Activated T-cell treated with anti-CD3 and anti-CD28 coated beads, Interleukin-2, amount 50 U/mL, for 72 hours (primary cell): ENCODE data around the gene SCAMP3. TPM values are rescaled to one million over a fixed set of nuclear protein-coding genes. Genes with fewer than 3 reads are reported as not detected.

Experiments used
- ATAC-seq, 2 donors: fragments of 150-1000 bp; cut with Tn5 transposase; replicated peaks in 1 of 2; 2 replicates each; pipeline ENCODE4 v1.10.0; 2021; ENCODE audit warnings: moderate library complexity in 2 of 2, mild to moderate bottlenecking in 1 of 2
- DNase-seq, 2 donors: peaks; one replicate each; pipeline ENCODE4 v3.0.0; 2021 to 2022; ENCODE audit warnings: mixed read lengths in 1 of 2
- H3K27ac Mint-ChIP-seq: one replicate; pipeline ENCODE4 v1.8.0; 2022; ENCODE audit warnings: mild to moderate bottlenecking, moderate library complexity, mixed read lengths
- H3K27me3 Mint-ChIP-seq: one replicate; pipeline ENCODE4 v1.8.0; 2022; ENCODE audit warnings: low read depth, mixed read lengths
- H3K36me3 Mint-ChIP-seq, 2 donors: one replicate each; pipeline ENCODE4 v1.8.0; 2022; ENCODE audit warnings: mixed read lengths in 2 of 2, mild to moderate bottlenecking in 1 of 2; ENCODE audit not compliant: insufficient read depth in 2 of 2
- H3K4me1 Mint-ChIP-seq: one replicate; pipeline ENCODE4 v1.8.0; 2022; ENCODE audit warnings: low read depth, mixed read lengths
- H3K4me3 Mint-ChIP-seq, 2 donors: one replicate each; pipeline ENCODE4 v1.8.0; 2022; ENCODE audit warnings: mild to moderate bottlenecking in 2 of 2, mixed read lengths in 2 of 2, moderate library complexity in 2 of 2
- H3K9me3 Mint-ChIP-seq, 2 donors: one replicate each; pipeline ENCODE4 v1.8.0; 2022; ENCODE audit warnings: mixed read lengths in 2 of 2
- total RNA-seq, 2 donors: library from RNA; stranded (reverse); gene quantifications; one replicate each; pipeline ENCODE4 v1.2.3, GENCODE V29; 2022

SCAMP3 gene
- total RNA-seq, 2 donors from 2014 or later: 112 to 114 TPM

- Mint-ChIP-seq H3K4me1 (peaks cover 40% of the 10 kb centered on the region), H3K27ac (no peak overlapping the region), H3K9me3 (no peaks in the 10 kb centered on the region), H3K27me3 (no peaks in the 10 kb centered on the region), H3K4me3 (peak overlapping the region; percentile 69 to 83), H3K36me3 (peaks cover 0 to 1% of the 10 kb centered on the region in 2 donors)
- DNase-seq: peak; percentile 79 to 85
- peak; percentile 42 to 47 for ATAC-seq
Observed at GRCh38 chr1:155277902-155278688, 15.9 kb upstream of the SCAMP3 start.

GRCh38 chr1:155277070-155277901 is 15.1 kb upstream of the SCAMP3 start, which contains the start of gene HCN3:
Gene HCN3, plus strand, starts transcription at chr1:155277463. Its CDS starts 128 bp downstream, at chr1:155277591.
- Mint-ChIP-seq H3K4me1 (peaks cover 41% of the 10 kb centered on the region), H3K27ac (peak within 1 kb of the TSS; percentile 39), H3K27me3 (no peaks in the 10 kb centered on the region), H3K9me3 (no peaks in the 10 kb centered on the region), H3K4me3 (peak within 1 kb of the TSS; percentile 69 to 83), H3K36me3 (peaks cover 5 to 7% of the 10 kb centered on the region in 2 donors)
- DNase-seq (peak; percentile 94 to 95), ATAC-seq (peak; percentile 59 to 62)

- peak; percentile 99 for DNase-seq
- Mint-ChIP-seq H3K4me3 (peak within 1 kb of the TSS; percentile 93 to 94), H3K27me3 (no peaks in the 10 kb centered on the region), H3K4me1 (peaks cover 52% of the 10 kb centered on the region), H3K36me3 (peaks cover 11 to 19% of the 10 kb centered on the region in 2 donors), H3K27ac (peak within 1 kb of the TSS; percentile 93), H3K9me3 (no peaks in the 10 kb centered on the region)
- ATAC-seq: peak; percentile 89 to 90
Observed at GRCh38 chr1:155273343-155274245, 11.4 kb upstream of the SCAMP3 start, which contains the start of gene CLK2. Gene CLK2, minus strand, starts transcription at chr1:155273504. Its CDS starts 2,527 bp downstream, at chr1:155270977.

- DNase-seq (no peak), ATAC-seq (peak; percentile 59 to 60)
- Mint-ChIP-seq H3K27ac (peak overlapping the region; percentile 93), H3K4me1 (peaks cover 46% of the 10 kb centered on the region), H3K9me3 (no peaks in the 10 kb centered on the region), H3K36me3 (peaks cover 11 to 23% of the 10 kb centered on the region in 2 donors), H3K27me3 (no peaks in the 10 kb centered on the region), H3K4me3 (peak overlapping the region; percentile 93 to 94)
Observed at GRCh38 chr1:155272466-155273342, 10.5 kb upstream of the SCAMP3 start.

GRCh38 chr1:155269381-155269780 is 7.2 kb upstream of the SCAMP3 start:
- H3K27ac Mint-ChIP-seq: no peak overlapping the region
- ATAC-seq (no peak), DNase-seq (no peak)
- no peak overlapping the region for H3K4me3 Mint-ChIP-seq
- H3K36me3 Mint-ChIP-seq: peaks cover 14 to 36% of the 10 kb centered on the region in 2 donors
- H3K4me1 Mint-ChIP-seq: peaks cover 28% of the 10 kb centered on the region
- H3K27me3 Mint-ChIP-seq: no peaks in the 10 kb centered on the region
- no peaks in the 10 kb centered on the region for H3K9me3 Mint-ChIP-seq

DNA sequence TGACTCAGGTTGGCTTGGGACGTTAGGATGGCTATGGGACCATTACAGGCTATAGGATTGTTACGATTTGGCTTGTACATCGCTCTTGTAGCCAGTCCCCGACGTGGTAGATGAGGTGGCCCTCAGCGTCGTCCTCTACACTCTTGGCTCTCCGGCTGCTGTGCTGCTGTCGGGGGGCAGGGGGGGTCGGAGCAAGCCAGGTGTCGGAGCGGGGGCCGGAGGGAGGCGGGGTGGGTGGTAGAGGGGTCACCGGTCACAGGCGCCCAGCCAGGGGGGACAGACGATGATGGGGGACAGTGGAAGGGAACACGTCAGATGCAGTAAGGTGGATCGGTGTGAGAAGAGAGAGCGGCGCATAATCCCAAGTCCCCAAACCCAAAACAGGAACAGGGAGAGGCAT is 6.5 kb upstream of the SCAMP3 start:
- peaks cover 14 to 40% of the 10 kb centered on the region in 2 donors for H3K36me3 Mint-ChIP-seq
- no peak for ATAC-seq
- no peak for DNase-seq
- H3K27me3 Mint-ChIP-seq: no peaks in the 10 kb centered on the region
- no peaks in the 10 kb centered on the region for H3K9me3 Mint-ChIP-seq
- no peak overlapping the region for H3K27ac Mint-ChIP-seq
- H3K4me3 Mint-ChIP-seq: no peak overlapping the region
- peaks cover 28% of the 10 kb centered on the region for H3K4me1 Mint-ChIP-seq

DNA sequence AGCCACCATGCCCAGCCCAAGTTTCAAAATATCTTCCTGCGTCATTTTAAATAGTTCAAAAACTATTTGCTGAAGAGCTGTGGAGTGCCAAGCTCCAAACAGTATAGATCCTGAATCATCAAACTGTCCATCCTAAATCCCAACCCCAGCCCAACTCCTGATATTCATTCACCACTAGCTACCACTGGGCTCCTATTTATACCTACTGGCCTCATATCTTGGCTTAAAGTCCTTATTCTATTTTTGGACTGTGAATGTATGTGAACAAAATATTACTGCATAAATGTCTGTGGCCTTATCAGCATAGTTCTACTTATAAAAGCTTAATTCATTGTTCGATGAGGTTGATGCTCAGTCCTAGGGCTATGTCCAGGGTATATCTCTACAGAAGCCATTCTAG is 5.2 kb upstream of the SCAMP3 start:
- Mint-ChIP-seq H3K9me3 (no peaks in the 10 kb centered on the region), H3K27ac (no peak overlapping the region), H3K27me3 (no peaks in the 10 kb centered on the region), H3K4me1 (peaks cover 37% of the 10 kb centered on the region), H3K4me3 (no peak overlapping the region), H3K36me3 (peaks cover 10 to 43% of the 10 kb centered on the region in 2 donors)
- DNase-seq (no peak), ATAC-seq (no peak)

DNA sequence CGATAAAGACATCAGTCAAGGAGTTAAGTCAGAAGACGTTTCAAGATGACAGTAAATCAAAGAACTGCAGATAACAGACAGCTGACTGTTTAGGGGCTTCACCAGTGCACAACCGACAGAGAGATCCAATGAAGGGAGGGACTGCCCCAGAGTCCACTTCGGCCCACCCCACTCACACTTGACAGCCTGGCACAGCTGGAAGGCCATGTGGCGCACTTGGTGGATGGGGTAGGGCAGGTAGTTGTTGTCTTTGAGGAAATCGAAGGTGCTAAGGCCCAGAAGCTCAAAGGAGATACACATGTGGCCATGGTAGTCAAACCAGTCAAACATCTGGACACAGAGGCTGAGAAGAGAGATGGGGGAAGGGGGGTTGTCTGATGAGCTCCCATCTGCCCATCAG is 4.4 kb upstream of the SCAMP3 start:
- Mint-ChIP-seq H3K9me3 (no peaks in the 10 kb centered on the region), H3K36me3 (peaks cover 10 to 51% of the 10 kb centered on the region in 2 donors), H3K4me1 (peaks cover 37% of the 10 kb centered on the region), H3K27ac (no peak overlapping the region), H3K4me3 (no peak overlapping the region), H3K27me3 (no peaks in the 10 kb centered on the region)
- DNase-seq (no peak), ATAC-seq (no peak)

- Mint-ChIP-seq H3K9me3 (no peaks in the 10 kb centered on the region), H3K27ac (peak overlapping the region; percentile 98), H3K36me3 (peaks cover 11 to 55% of the 10 kb centered on the region in 2 donors), H3K27me3 (no peaks in the 10 kb centered on the region), H3K4me3 (peak overlapping the region; percentile 98 to 99), H3K4me1 (peaks cover 41% of the 10 kb centered on the region)
- DNase-seq: no peak
- ATAC-seq: no peak
Observed at GRCh38 chr1:155263067-155263466, 907 bp upstream of the SCAMP3 start.

- H3K27me3 Mint-ChIP-seq: no peaks in the 10 kb centered on the region
Observed at GRCh38 chr1:155261493-155261851, 688 bp downstream of the SCAMP3 start.

DNA sequence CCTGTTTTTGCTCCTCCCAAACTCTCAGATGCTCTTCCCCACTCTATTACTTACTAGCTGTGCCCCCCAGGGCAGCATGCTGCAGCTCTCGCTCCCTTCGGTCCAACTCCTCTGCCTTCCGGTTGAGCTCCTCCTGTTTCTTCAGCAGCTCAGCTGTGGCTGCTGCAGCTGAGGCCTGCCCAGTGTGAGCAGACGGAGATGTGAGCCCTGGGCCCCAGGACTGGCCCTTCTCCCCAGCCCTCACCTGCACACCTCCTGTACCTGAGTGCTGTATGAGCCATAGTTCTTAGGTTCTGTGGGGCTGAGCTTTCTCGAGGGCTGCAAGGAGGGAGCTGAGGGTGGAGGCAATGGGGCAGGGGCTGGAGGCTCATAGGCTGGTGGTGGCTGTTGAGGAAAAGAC is 1.9 kb downstream of the SCAMP3 start:
- peaks cover 56% of the 10 kb centered on the region for H3K4me1 Mint-ChIP-seq
- H3K4me3 Mint-ChIP-seq: peak overlapping the region in 1 of 2 donors; percentile 99

More at GRCh38 chr1:155261493-155261851, 688 bp downstream of the SCAMP3 start:
- no peak for DNase-seq
- Mint-ChIP-seq H3K4me1 (peaks cover 45% of the 10 kb centered on the region), H3K36me3 (peaks cover 14 to 56% of the 10 kb centered on the region in 2 donors), H3K9me3 (no peaks in the 10 kb centered on the region), H3K27ac (peak overlapping the region; percentile 98), H3K4me3 (peak overlapping the region; percentile 98 to 99)
- peak in 1 of 2 donors; percentile 20 for ATAC-seq

More for the DNA sequence above, 1.9 kb downstream of the SCAMP3 start:
- peak overlapping the region; percentile 98 for H3K27ac Mint-ChIP-seq
- no peaks in the 10 kb centered on the region for H3K9me3 Mint-ChIP-seq
- no peak for ATAC-seq
- H3K36me3 Mint-ChIP-seq: peaks cover 11 to 51% of the 10 kb centered on the region in 2 donors
- no peaks in the 10 kb centered on the region for H3K27me3 Mint-ChIP-seq
- DNase-seq: no peak
